GM12874 (cell line): Measurements from ENCODE around the gene ADORA2A.

Experiments used
- TF ChIP-seq, protein P1 (sequence below): IDR thresholded peaks from 2 replicates; pipeline ENCODE4 v1.5.1; 2011; ENCODE audit warnings: low read depth, mild to moderate bottlenecking, control low read depth, low read length, moderate library complexity; ENCODE audit not compliant: insufficient read depth

Gene ADORA2A

DNA sequence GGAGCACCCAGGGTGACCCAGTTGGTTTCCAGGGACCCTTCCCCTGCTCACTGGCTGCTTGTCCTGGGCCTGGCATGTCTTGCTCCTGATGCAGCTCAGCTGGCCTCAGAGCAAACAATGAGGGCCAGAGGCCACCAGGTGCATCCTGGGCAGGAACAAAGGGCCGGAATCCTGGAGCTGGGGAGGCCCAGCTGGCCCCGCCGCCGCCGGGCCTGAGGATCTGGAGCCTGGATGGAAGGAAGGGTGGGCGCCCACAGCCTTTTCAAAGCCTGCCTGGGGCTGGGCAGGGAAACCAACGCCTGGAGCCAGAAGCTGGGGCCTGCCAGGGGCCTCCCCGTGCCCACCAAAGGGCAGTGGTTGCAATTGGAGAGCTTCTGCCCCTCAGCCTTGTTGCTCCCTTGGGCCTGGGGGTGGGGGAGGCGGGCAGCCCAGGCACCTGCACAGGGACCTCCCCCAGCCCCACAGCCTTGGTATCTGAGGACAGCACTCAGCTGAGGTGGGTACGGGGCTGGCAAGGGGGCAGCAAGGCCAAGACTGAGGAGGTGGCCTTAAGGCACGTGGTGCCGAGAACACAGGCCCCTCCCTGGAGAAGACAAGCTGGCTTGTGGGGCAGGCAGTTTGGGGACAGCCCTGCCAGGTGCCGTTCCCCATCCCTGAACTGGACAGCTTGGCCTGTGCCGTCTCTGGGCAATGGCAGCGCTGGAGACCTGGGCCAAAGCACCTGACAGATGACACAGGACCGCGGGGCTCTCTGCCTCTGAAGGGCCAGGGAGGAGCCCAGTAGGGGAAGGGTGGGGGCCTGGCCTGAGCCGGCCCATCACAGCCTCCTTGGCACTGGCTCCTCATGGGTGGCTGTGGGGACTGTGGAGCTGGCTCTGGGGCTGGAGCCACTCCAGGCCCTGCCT, 7.1 kb upstream of the ADORA2A start:
- TF ChIP-seq, protein P1, sequence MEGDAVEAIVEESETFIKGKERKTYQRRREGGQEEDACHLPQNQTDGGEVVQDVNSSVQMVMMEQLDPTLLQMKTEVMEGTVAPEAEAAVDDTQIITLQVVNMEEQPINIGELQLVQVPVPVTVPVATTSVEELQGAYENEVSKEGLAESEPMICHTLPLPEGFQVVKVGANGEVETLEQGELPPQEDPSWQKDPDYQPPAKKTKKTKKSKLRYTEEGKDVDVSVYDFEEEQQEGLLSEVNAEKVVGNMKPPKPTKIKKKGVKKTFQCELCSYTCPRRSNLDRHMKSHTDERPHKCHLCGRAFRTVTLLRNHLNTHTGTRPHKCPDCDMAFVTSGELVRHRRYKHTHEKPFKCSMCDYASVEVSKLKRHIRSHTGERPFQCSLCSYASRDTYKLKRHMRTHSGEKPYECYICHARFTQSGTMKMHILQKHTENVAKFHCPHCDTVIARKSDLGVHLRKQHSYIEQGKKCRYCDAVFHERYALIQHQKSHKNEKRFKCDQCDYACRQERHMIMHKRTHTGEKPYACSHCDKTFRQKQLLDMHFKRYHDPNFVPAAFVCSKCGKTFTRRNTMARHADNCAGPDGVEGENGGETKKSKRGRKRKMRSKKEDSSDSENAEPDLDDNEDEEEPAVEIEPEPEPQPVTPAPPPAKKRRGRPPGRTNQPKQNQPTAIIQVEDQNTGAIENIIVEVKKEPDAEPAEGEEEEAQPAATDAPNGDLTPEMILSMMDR, result no peak

GRCh38 chr22:24420977-24421343, 6.4 kb upstream of the ADORA2A start:
- TF ChIP-seq, protein P1, result no peak

DNA sequence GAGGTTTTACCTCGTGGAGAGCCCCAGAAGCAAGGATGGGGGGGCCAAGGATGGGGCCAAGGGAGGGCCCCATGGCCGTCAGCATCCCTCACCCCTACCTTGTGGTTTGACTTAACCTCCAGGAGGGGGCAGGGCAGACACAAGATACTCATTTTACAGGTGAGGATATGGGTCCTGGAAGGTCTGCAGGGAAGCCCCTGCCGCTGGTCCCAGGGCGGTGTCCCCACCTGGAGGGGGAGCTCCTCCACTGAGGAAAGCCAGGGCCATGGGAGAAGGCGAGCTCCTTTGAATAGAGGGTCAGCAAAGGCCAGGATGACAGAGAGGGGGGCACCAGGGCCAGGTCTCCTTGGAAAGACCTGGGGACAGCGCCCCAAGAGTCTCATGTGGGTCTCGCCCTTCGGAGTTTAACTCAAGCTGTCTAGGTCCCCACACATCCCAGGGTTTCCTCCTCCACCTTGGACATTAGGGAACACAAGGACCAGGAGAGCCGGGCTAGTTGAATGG, 5.9 kb upstream of the ADORA2A start:
- TF ChIP-seq, protein P1, result peak; percentile 23

GRCh38 chr22:24422102-24422665, 5.2 kb upstream of the ADORA2A start:
- TF ChIP-seq, protein P1, result no peak

- TF ChIP-seq, protein P1, result peak; percentile 87
Observed at GRCh38 chr22:24423519-24424000, 3.8 kb upstream of the ADORA2A start.

DNA sequence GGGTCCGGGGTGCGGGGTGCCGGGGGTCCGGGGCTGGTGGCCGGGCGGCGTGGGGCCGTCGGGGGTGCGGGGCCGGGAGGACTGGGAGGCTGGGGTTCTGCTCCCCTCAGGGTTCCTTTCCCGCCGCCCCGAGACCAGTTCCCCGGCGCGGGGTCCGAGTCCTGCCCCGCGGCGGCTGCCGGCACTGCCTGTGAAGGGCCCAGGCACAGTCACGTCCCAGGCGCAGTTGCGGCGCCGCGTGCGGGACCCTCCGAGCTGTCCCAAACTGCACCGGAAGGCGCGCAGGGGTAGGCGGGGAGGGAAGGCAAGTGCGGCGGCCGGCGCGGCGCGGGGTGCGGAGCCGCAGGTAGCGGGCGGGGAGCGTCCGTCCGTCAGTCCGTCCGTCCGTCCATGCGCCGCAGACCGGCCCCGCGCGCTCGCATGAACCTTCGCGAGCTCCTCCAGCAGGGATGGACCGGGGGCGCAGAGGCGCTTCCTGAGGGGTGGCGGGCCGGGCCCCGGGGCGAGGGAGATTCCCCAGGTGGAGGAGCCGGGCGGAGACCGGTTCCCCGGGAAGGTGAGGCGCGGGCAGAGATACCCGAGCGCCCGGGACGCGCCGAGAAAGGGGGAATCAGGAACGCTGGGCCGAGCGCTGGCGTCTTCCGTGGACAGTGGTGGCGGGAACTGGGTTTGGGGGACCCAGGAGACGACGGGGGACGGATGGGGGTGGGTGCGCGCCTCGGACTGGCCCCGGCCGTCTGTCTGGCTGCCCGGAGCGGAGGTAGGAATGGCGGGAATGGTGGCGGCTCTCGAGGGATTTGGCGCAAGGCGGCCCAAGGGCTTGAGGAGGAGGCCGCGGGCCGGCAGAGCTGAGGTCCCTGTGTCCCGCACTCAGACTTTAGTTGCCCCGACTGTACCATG, 3.1 kb upstream of the ADORA2A start:
- TF ChIP-seq, protein P1, result no peak
